AG09319 (cell line): Measurements from ENCODE around the gene SPTB.

Experiments
- DNase-seq: peaks from one replicate; pipeline ENCODE4 v3.0.0-alpha.2; 2010; ENCODE audit warnings: low read depth; ENCODE audit errors: extremely low read depth
- TF ChIP-seq, protein P1 (sequence below): IDR thresholded peaks from 2 replicates; pipeline ENCODE4 v1.5.1; 2011; ENCODE audit warnings: low read depth, mild to moderate bottlenecking, inconsistent platforms, low read length, moderate library complexity

The SPTB gene

GRCh38 chr14:64880221-64881121 is 764 bp upstream of the SPTB start:
- no peak for DNase-seq
- TF ChIP-seq, protein P1, sequence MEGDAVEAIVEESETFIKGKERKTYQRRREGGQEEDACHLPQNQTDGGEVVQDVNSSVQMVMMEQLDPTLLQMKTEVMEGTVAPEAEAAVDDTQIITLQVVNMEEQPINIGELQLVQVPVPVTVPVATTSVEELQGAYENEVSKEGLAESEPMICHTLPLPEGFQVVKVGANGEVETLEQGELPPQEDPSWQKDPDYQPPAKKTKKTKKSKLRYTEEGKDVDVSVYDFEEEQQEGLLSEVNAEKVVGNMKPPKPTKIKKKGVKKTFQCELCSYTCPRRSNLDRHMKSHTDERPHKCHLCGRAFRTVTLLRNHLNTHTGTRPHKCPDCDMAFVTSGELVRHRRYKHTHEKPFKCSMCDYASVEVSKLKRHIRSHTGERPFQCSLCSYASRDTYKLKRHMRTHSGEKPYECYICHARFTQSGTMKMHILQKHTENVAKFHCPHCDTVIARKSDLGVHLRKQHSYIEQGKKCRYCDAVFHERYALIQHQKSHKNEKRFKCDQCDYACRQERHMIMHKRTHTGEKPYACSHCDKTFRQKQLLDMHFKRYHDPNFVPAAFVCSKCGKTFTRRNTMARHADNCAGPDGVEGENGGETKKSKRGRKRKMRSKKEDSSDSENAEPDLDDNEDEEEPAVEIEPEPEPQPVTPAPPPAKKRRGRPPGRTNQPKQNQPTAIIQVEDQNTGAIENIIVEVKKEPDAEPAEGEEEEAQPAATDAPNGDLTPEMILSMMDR = no peak

GRCh38 chr14:64878837-64879634 is 671 bp downstream of the SPTB start:
- TF ChIP-seq, protein P1 = no peak

DNA sequence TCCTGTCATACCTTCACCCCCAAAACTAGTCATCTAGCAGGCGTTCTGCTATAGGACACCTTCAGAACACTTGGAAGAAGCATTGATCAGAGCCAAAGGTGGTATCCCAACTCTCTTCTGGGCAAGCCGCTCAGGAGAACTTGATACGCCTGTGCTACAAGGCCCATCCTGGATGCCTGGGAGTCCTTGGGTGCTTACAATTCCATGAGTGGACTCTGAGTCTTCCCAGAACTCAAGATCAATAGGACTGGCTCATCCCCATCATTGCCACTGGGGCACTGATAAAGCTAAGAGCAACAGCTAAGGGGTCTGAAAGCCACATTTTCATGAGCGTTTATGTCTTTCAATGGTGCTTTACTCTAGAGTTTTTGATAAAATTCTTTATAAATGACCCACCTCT is 1.9 kb downstream of the SPTB start:
- no peak for DNase-seq

More at GRCh38 chr14:64878837-64879634, 671 bp downstream of the SPTB start:
- DNase-seq = no peak

DNA sequence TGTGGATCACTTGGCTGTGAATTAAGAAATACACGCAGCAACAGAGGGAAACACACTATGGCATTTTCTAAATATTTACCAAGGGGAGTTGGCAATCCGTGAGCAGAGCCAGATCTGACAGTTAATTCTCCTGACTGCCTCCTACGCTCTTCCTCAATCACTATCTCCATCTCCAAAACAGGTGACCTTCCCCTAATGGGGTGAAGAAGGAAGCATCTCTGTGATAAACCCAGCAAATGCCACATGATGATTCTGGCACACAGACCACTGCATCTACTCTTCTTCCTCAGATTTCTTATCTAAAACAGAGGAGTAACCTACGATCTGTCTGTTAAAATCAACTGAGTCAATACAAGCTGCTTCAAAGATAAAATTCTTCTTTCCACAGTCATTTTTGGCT is 4.4 kb downstream of the SPTB start:
- TF ChIP-seq, protein P1 = no peak
- no peak for DNase-seq

More for the DNA sequence above, 1.9 kb downstream of the SPTB start:
- TF ChIP-seq, protein P1 = no peak

GRCh38 chr14:64873506-64874219 is 6.0 kb downstream of the SPTB start:
- no peak for DNase-seq
- TF ChIP-seq, protein P1 = no peak

- TF ChIP-seq, protein P1 = no peak
Observed at GRCh38 chr14:64871344-64871743, 8.4 kb downstream of the SPTB start.

More at GRCh38 chr14:64871344-64871743, 8.4 kb downstream of the SPTB start:
- DNase-seq = no peak
